ENCODE measurements around the gene FSCN2. TPM values are rescaled to one million over a fixed set of nuclear protein-coding genes. Genes with fewer than 3 reads are reported as not detected.
A peak's percentile ranks its signal among the peaks of the same experiment; 100 is the strongest.
"Not testable (repeated sequence)": the region's sequence is repeated elsewhere in the genome, so short reads cannot be mapped to it uniquely, and the experiment has no call there.

The FSCN2 gene
- total RNA-seq, 1 donor from 2014 or later = 1.7 TPM

DNA sequence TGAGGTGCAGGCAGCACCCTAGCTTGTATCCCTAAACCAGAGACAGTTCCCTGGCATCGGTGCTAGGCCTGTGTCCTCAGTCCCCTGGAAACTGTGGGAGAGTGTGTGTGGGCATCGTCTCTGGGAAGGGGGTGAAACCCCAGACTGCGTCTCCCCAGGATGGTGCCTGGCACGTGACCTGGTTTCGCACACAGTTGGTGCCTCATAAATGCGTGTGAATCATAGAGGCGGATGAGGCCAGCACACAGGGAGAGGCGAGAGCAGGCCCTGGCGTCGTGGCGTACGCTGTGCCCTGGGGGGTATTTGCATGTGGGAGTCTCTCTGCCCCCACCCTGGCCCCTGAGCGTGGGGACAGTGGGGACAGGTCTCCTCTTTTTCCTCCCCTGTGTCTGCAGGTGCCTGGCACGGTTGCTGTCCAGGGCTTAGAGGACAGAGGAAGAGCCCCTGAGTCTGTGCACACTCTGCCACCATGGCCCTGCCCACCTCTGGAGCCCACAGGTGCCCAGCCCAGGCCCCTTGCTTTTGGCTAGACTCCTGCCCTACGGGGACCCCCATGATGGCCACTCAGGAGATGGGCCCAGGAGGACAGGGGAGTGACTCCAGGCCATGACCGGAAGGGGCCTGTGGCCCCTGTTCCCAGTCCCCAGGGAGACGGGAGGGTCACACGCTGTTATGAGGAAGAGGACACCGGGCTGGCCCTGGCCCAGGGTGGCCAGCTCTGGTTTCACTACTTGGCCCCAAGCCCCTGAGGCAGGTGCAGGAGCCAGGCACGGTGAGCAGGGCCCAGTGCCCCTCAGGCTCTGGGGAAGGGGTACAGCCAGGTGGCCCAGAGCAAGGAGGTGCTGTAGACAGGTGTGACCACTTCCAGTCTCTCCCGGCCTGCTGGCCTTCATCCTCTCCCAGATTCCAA lies 1.3 kb upstream of the FSCN2 start:
- DNase-seq = no peak

GRCh38 chr17:81528384-81528650 lies 140 bp downstream of the FSCN2 start:
- no peak for DNase-seq

DNA sequence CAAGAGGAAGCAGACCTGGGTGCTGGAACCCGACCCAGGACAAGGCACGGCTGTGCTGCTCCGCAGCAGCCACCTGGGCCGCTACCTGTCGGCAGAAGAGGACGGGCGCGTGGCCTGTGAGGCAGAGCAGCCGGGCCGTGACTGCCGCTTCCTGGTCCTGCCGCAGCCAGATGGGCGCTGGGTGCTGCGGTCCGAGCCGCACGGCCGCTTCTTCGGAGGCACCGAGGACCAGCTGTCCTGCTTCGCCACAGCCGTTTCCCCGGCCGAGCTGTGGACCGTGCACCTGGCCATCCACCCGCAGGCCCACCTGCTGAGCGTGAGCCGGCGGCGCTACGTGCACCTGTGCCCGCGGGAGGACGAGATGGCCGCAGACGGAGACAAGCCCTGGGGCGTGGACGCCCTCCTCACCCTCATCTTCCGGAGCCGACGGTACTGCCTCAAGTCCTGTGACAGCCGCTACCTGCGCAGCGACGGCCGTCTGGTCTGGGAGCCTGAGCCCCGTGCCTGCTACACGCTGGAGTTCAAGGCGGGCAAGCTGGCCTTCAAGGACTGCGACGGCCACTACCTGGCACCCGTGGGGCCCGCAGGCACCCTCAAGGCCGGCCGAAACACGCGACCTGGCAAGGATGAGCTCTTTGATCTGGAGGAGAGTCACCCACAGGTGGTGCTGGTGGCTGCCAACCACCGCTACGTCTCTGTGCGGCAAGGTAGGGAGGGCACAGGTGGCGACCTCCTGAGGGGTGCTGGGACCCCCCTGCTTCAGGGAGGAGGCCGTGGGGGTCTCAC lies 667 bp downstream of the FSCN2 start:
- DNase-seq = no peak

- no peak for DNase-seq
These were observed 1.2 kb downstream of the FSCN2 start for GRCh38 chr17:81529437-81529803.

DNA sequence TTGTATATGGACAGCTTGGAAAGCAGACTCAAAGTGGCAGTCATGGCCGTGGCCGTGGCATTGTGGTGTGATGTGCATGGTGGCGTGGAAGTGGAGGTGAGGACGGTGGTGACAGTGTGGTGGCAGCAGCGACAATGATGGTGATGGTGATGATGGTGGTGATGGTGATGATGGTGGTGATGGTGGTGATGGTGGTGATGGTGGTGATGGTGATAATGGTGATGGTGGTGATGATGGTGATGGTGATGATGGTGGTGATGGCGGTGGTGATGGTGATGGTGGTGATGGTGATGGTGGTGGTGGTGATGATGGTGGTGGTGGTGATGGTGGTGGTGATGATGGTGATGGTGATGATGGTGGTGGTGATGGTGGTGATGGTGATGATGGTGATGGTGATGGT lies 2.8 kb downstream of the FSCN2 start:
- not testable (repeated sequence) for DNase-seq

DNA sequence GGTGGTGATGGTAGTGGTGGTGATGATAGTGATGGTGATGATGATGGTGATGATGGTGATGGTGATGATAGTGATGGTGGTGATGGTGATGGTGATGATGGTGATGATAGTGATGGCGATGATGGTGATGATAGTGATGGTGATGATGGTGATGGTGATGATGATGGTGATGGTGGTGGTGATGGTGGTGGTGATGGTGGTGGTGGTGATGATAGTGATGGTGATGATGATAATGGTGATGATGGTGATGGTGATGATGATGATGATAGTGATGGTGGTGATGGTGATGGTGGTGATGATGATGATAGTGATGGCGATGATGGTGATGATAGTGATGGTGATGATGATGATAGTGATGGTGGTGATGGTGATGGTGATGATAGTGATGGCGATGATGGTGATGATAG lies 3.8 kb downstream of the FSCN2 start:
- DNase-seq = not testable (repeated sequence)

GRCh38 chr17:81532490-81533287 lies 4.5 kb downstream of the FSCN2 start:
- no peak for DNase-seq

DNA sequence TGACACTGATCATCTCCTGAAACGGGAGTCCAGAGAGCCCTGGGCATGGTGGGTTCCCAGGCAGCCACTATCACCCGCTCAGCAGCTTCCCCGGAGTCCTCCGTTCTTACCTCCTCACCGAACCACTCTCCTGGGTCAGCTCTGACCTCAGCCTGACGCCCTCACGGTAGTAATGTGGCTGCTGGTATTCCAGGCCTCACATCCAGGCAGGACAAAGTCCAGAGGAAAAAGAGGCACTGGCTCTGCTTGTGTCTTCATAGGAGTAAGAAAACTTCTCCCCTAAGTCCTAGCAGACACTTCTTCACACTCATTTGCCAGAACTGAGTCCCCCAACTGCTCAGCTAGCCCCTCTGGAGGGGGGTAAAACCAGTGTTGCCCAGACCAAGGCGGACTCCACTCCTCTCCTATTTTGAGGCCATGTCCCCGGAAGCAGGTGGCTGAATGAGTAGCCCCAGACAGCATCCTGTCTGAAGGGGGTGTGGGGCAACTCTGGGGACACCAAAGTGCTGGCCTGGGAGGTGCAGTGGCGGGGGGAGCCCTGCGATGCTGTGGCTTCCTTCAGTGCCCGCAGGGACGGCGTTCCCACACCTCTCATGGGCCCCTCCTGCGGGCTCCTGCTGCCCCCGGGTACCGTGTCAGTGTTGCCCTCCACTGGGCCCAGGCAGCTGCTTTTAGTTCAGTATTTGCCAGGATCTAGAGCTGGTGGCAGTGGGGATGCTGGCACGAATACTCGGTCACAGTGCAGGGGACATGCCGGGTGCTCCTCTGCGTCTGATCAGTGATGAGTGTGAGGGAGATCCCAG lies 5.4 kb downstream of the FSCN2 start:
- DNase-seq = no peak

- no peak for DNase-seq
These were observed 6.2 kb downstream of the FSCN2 start for GRCh38 chr17:81534157-81535006.

DNA sequence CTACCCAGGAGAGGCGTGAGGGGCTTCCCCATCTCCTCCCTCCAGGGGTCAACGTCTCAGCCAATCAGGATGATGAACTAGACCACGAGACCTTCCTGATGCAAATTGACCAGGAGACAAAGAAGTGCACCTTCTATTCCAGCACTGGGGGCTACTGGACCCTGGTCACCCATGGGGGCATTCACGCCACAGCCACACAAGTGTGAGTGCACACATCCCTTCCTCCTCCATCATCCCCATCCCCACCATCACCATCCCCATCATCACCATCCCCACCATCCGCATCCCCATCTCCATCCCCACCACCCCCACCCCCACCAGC lies 6.8 kb downstream of the FSCN2 start:
- DNase-seq = no peak

- DNase-seq = no peak
These were observed 7.5 kb downstream of the FSCN2 start for GRCh38 chr17:81535480-81536298.

GRCh38 chr17:81536299-81537290 lies 8.4 kb downstream of the FSCN2 start:
- DNase-seq = no peak

DNA sequence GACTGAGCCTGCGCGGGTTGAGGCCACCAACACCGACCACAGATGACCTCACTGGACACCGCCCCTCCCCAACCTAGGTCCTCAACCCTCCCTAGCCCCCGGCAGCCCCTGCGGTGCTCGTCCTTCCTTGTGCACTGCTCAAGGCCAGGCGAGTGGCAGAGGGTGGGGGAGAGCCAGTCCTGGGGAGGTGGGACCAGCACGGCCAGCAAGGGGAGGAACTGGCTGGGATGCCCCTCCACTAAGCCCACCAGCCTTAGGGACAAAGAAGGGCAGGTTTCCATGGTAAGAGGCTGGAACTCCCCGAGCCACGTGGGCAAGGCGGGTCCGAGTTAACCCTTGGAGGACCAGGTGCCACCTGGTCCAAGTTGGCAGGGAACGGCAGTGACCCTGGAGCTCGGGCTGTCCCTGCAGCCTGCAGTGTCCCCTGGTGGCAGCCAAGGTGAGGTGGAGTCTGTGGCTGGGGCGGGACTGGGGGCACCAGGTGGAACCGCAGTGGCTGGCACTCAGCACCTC lies 9.2 kb downstream of the FSCN2 start:
- DNase-seq = peak; percentile 61

DNA sequence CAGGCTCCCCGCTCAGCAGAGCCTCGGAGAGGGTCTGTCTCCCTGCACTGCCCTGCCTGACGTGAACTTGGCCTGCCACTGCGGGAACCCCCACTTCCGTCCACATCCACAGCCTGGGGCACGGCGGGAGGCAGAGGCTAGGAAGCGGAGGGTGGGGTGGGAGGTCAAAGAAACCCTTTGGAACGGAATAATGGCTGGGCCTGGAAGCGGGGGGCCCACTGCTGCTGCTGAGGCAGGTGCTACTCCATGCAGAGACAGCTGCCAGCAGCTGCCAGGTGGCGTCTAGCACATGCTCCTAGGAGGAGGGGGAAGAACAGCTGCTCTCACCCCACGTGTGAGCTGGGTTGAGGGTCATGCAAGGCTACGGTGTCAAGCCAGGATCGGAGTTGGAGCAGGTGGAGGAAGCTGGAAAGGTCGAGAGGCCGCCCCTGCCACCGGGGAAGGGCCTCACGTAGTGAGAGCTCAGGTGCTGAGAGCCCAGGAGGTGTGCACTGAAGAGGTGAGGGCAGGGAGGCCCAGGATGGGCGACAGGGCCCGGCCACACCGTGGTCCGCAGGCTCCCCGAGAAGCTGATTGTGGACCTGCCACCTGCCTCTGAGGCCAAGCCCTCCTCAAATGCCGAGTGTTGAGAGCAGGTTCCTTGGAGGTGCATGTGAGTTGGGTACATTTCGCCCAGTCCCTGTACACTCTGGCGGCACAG lies 9.8 kb downstream of the FSCN2 start:
- peak; percentile 83 for DNase-seq

GRCh38 chr17:81538651-81539570 lies 10.7 kb downstream of the FSCN2 start:
- DNase-seq = no peak

- no peak for DNase-seq
These were observed 11.4 kb downstream of the FSCN2 start for GRCh38 chr17:81539571-81539900.

Measured in tongue (tissue), 2 donors.